ENCODE measurements around the gene SLC6A4.

DNA sequence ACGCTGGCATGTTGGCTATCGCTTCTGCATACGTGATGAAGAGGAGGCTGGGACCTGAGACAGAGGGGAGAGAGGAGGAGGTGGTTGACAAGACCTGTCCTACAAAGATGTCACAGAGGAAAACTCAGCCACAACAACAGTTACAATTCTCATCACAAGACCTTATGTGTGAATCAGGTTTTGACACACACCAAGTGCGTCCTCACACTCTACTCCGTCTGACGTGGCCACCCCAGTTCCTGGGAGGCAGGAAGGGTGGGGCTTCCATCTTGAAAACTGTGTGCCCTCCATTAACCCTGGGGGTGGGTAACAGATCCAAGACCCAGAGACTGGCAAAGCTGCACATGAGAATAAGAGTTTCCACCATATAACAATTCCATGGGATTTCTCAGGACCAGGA, 24.1 kb downstream of the SLC6A4 start:
- TF ChIP-seq, protein P1, sequence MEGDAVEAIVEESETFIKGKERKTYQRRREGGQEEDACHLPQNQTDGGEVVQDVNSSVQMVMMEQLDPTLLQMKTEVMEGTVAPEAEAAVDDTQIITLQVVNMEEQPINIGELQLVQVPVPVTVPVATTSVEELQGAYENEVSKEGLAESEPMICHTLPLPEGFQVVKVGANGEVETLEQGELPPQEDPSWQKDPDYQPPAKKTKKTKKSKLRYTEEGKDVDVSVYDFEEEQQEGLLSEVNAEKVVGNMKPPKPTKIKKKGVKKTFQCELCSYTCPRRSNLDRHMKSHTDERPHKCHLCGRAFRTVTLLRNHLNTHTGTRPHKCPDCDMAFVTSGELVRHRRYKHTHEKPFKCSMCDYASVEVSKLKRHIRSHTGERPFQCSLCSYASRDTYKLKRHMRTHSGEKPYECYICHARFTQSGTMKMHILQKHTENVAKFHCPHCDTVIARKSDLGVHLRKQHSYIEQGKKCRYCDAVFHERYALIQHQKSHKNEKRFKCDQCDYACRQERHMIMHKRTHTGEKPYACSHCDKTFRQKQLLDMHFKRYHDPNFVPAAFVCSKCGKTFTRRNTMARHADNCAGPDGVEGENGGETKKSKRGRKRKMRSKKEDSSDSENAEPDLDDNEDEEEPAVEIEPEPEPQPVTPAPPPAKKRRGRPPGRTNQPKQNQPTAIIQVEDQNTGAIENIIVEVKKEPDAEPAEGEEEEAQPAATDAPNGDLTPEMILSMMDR (IDR thresholded peaks at IDR 0.05) = no peak
- TF ChIP-seq POLR2A (IDR thresholded peaks at IDR 0.05) (no peak), POLR2AphosphoS5 (IDR thresholded peaks at IDR 0.05) (no peak)

Measured in breast epithelium (tissue), 3 donors.